HG02970 (cell line): Measurements from ENCODE around the gene ANXA8.
"Not testable (repeated sequence)": the region's sequence is repeated elsewhere in the genome, so short reads cannot be mapped to it uniquely, and the experiment has no call there.

Source experiments
- ATAC-seq: cut with Tn5 transposase; IDR thresholded peaks from one replicate; pipeline ENCODE4 v1.9.1; 2021; ENCODE audit warnings: mild to moderate bottlenecking, moderate library complexity, moderate number of reproducible peaks; ENCODE audit not compliant: unreplicated experiment, low FRiP score

ANXA8 gene, protein sequence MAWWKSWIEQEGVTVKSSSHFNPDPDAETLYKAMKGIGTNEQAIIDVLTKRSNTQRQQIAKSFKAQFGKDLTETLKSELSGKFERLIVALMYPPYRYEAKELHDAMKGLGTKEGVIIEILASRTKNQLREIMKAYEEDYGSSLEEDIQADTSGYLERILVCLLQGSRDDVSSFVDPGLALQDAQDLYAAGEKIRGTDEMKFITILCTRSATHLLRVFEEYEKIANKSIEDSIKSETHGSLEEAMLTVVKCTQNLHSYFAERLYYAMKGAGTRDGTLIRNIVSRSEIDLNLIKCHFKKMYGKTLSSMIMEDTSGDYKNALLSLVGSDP

GRCh38 chr10:47483923-47484322, at the start of gene ANXA8:
Gene ANXA8 (minus strand): TSS chr10:47484115. CDS start chr10:47483933, 182 bp downstream.
- ATAC-seq = not testable (repeated sequence)

DNA sequence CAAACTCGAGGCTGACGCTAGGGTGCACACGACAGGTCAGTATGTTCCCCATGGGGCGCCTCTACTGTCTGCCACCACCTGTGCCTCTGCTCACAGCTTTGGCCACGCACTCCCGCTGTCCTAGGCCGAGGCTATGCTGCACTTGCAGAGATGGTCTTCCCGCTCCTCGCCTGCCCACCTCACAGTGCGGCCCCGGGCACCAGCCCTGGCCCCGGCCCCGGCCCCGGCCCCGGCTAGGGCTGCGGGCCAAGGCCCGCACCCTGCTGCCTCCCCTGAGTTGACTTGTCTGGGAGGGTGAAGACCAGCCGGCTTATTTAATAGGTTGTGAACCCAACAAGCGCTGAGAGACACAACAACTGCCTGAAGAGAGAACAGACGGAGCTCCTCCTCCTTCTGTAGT, 39.6 kb upstream of the ANXA8 start, which contains the start of gene AGAP9:
TSS of gene AGAP9 (minus strand) at position 164 of the 400 bp plus-strand sequence. CDS start at position 52, 112 bp downstream.
- ATAC-seq = not testable (repeated sequence)

GRCh38 chr10:47502313-47502712, 18.4 kb upstream of the ANXA8 start:
- not testable (repeated sequence) for ATAC-seq

DNA sequence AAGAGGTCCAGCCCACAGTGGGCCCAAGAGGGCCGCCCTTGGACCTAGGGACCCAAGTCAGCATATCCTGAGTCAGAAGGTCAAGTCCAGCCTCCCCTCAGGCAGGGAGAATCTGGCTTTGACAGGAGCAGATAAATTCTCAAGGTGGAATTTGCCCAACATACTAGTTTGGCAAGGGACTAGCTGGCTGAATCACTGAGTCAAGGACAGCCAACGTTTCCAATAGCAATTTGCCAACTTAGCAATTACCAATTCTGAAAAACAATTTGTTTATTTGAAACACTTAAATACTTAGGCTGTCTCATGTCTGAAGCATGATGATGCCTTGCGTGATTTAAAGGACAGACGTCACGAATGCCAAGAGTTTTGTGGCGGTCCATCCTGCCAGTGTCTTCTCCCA, 10.3 kb upstream of the ANXA8 start:
- not testable (repeated sequence) for ATAC-seq

DNA sequence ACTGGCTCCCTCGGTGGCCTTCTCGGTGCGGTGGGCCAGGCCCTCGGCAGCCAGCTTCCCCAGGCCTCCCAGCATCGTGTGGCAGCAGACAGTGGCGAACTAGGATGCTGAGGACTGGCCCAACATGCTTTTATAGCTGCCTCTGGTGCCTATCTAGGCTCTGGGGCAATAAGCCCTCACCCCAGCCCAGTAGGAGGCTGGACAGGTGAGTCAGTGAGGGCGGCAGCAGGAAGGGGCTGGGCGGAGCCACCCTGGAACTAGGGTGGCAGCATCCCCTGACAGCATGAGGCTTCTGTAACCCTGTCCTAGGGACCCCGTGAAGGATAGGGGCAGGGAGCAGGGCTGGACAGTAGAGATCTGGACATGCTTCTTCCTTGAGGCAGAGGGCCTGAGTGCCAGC, 7.7 kb upstream of the ANXA8 start, which contains the start of gene FAM25G:
TSS of gene FAM25G (minus strand) at position 101 of the 400 bp plus-strand sequence. CDS start at position 75, 26 bp downstream.
- ATAC-seq = not testable (repeated sequence)

GRCh38 chr10:47489630-47490029, 5.7 kb upstream of the ANXA8 start:
- not testable (repeated sequence) for ATAC-seq

GRCh38 chr10:47485943-47486342, 2.0 kb upstream of the ANXA8 start:
- not testable (repeated sequence) for ATAC-seq

DNA sequence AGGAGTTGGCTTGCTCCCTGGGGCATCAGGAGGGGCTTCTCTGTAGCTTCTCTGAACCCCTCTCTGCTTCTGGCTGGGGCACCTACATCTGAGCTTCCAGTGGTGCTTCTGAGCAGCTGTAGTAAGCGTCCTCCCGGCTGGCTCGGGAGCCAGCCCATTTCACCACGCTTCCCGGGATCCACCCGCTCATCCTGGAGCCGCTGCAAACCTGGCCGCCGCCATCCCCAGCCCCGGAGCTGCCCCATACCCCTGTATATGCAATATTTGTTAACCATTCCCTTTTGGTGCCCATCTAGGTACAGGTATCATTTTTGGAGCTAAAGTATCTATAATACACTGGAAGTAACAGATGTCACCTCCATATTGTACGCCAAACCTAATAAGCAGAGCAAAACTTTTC, 871 bp upstream of the ANXA8 start:
- ATAC-seq = not testable (repeated sequence)

DNA sequence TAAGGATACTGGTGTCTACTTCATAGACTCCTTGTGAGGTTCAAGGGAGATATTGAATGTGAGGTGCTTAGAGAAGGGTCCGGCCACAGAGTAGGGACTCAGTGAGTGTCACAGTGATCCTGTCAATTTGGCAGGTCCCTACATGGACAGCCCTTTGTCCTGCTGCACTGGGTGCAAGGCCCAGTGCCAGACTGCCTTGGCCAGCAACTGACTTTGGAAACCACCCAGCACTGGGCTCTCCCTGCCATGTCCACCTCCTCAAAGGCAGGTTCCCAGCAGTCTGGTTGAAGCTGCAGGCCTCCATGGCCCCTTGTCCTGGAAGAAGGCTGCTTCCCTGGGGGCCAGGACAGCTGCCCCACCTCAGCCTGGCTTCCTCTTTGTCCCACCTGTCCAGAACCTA, 1.5 kb downstream of the ANXA8 start:
- not testable (repeated sequence) for ATAC-seq

DNA sequence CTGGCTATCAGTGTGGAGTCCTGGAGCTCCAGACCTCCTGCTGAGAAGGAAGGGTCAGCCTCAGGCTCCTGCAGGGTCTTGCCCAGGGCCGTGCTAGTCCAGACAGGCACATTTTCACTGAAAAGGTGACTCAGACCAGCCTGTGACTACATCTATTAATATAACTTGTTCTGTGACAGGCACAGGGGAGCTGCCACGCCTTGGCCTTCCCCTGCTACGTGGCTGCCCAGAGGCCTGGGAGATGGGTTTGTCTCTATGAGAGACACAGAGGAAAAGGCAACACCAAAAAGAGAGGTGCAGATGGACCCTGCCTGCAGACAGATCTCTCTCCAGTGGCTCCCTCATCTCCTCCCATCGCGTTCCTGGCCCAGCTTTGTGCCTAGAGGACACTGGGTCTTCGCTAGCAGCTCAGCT, 2.1 kb downstream of the ANXA8 start:
- not testable (repeated sequence) for ATAC-seq

GRCh38 chr10:47481182-47481766, 2.6 kb downstream of the ANXA8 start:
- ATAC-seq = not testable (repeated sequence)

DNA sequence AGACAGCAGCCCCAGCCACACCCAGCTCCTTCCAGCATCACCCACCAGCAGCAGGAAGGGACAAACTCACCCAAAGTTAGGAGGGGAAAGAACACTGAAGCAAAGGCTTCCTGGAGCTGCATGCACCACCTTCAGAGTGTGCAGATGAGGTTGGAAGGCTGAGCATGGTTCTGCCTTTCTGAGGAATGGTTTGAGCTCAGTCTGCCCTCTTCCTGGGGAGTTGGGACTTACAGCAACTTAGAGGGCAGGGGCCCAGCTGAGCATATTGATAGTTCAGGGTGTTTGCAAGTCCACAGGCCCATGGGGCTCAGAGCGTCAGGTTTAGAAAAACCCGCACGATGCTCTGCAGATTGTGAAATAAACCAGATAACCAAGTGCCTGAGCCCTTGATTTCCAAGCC, 3.8 kb downstream of the ANXA8 start:
- not testable (repeated sequence) for ATAC-seq

- not testable (repeated sequence) for ATAC-seq
Measured at GRCh38 chr10:47478114-47478513, 5.8 kb downstream of the ANXA8 start.

- ATAC-seq = not testable (repeated sequence)
Measured at GRCh38 chr10:47477078-47477477, 6.8 kb downstream of the ANXA8 start.

DNA sequence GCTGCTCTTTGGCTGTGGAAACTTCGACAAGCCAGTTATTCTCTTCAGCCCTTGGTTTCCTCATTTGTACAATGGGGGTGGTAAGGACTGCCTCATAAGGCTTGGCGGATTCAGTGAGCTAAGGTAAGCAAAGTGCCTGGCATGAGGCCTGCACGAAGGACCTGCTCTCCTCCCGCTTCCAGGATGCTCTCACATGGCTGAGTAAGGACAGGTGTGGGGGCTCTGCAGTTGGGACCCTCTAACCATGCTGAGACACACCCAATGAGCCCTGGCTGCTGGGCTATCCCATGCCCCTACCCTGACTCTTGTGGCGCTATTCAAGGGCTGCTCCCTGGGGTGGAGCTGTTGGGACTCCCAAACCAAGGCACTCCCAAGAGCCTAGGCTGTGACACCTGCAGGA, 8.8 kb downstream of the ANXA8 start:
- not testable (repeated sequence) for ATAC-seq

- not testable (repeated sequence) for ATAC-seq
Measured at GRCh38 chr10:47473516-47473915, 10.4 kb downstream of the ANXA8 start.

GRCh38 chr10:47472647-47473046, 11.3 kb downstream of the ANXA8 start:
- ATAC-seq = not testable (repeated sequence)

- not testable (repeated sequence) for ATAC-seq
Measured at GRCh38 chr10:47472072-47472471, 11.8 kb downstream of the ANXA8 start.

DNA sequence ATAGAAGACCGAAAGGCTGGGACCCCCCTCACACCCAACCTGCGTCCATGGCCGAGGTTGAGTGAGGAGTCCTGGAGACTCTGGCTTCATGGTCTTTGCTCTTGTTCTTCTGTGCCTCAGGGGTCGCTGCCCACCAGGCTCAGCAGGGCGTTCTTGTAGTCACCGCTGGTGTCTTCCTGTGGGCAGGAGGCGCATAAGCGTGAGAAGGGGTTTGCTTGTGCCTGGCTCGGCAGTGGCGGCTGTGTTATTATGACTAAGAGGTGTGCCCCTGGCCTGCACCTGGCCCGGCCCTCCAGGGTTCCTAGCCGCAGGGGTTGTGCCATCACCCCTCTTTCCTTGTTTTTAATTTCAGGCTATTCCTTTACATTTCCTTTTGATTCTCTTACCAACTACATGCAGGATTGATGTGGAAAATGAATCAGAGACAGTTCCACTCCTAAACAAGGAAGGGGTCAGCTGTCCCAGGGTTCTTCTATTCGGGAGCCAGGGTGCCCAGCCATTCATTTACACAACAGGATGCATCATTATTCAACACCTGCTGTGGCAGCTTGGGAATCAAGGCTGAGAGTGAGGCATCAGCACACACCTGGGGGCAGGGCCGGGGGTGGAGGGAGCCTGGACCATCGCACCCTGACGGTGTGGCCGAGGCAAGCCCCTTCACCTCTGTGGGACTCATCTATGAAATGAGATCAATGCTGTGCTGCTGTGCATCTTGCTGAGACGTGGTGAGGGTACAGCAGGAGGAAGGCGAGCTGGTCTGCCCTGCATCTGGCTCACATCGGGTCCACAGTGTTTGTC, 15.0 kb downstream of the ANXA8 start:
- not testable (repeated sequence) for ATAC-seq

GRCh38 chr10:47467957-47468356, 16.0 kb downstream of the ANXA8 start:
- not testable (repeated sequence) for ATAC-seq

DNA sequence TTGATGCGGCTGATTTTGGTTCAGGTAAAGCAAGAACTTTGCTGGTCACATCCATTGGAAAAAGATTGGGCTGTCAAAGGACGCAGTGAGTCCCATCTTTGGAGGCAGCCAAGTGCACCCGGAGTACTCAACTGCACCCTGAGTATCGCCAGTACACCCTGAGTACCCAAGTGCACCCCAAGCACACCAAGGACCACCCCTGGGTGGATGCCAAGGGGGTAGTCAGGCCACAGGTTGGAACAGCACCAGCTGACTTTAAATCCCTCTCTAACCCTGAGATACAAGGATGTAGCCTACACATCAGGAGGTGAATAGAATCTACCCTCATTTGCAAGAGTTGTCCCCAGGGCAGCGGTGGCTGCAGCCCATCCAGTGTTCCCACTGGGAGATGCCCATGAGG, 16.5 kb downstream of the ANXA8 start:
- ATAC-seq = not testable (repeated sequence)
